Measurements from ENCODE around the gene AP4E1. TPM values are rescaled to one million over a fixed set of nuclear protein-coding genes. Genes with fewer than 3 reads are reported as not detected.
"Not testable (repeated sequence)": the region's sequence is repeated elsewhere in the genome, so short reads cannot be mapped to it uniquely, and the experiment has no call there.

AP4E1 gene
- total RNA-seq, 2 donors from 2014 or later: 5.4 to 11.9 TPM

GRCh38 chr15:50889589-50889988 is 18.9 kb upstream of the AP4E1 start:
- ATAC-seq (ENCODE audit: insufficient number of reproducible peaks, low FRiP score, low read depth): no peak
- TF ChIP-seq CTCF (IDR thresholded peaks at IDR 0.05): no peak

GRCh38 chr15:50890751-50891150 is 17.7 kb upstream of the AP4E1 start:
- ATAC-seq (ENCODE audit: insufficient number of reproducible peaks, low FRiP score, low read depth): no peak
- Histone ChIP-seq H3K27ac (no peak overlapping the region), H3K4me1 (ENCODE audit: control insufficient read depth in 1 of 2, low read depth in 2 of 2) (peaks cover 0 to 9% of the 10 kb centered on the region in 2 donors), H3K9me3 (no peaks in the 10 kb centered on the region), H3K27me3 (replicated peaks; ENCODE audit: insufficient read depth) (no peaks in the 10 kb centered on the region), H3K36me3 (no peaks in the 10 kb centered on the region), H3K4me3 (no peak overlapping the region)
- TF ChIP-seq CTCF (IDR thresholded peaks at IDR 0.05): no peak
- no peak for DNase-seq (ENCODE audit: low spot score)

More at GRCh38 chr15:50889589-50889988, 18.9 kb upstream of the AP4E1 start:
- Histone ChIP-seq H3K9me3 (no peaks in the 10 kb centered on the region), H3K36me3 (no peaks in the 10 kb centered on the region), H3K27ac (no peak overlapping the region), H3K4me1 (ENCODE audit: control insufficient read depth in 1 of 2, low read depth in 2 of 2) (peaks cover 4 to 20% of the 10 kb centered on the region in 2 donors), H3K27me3 (replicated peaks; ENCODE audit: insufficient read depth) (no peaks in the 10 kb centered on the region), H3K4me3 (no peak overlapping the region)
- no peak for DNase-seq (ENCODE audit: low spot score)

DNA sequence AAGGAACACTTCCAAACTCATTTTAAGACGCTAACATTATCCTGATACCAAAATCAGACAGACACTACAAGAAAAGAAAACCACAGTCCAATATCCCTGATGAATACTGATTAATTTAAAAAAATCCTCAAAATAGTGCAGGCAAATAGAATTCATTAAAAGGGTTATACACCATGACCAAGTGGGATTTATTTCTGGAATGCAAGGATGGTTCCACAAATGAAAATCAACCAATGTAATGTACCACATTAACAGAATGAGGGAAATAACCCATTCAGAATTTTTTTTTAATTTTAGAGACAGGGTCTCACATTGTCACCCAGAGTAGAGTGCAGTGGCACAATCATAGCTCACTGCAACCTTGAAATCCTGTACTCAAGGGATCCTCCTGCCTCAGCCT is 17.3 kb upstream of the AP4E1 start:
- ATAC-seq (ENCODE audit: insufficient number of reproducible peaks, low FRiP score, low read depth): no peak
- peaks cover 0 to 7% of the 10 kb centered on the region in 2 donors for H3K4me1 ChIP-seq (ENCODE audit: control insufficient read depth in 1 of 2, low read depth in 2 of 2)
- H3K36me3 ChIP-seq: no peaks in the 10 kb centered on the region
- H3K27ac ChIP-seq: no peak overlapping the region
- no peak for DNase-seq (ENCODE audit: low spot score)
- H3K9me3 ChIP-seq: no peaks in the 10 kb centered on the region
- H3K4me3 ChIP-seq: no peak overlapping the region
- TF ChIP-seq CTCF (IDR thresholded peaks at IDR 0.05): no peak
- H3K27me3 ChIP-seq (replicated peaks; ENCODE audit: insufficient read depth): no peaks in the 10 kb centered on the region

GRCh38 chr15:50893976-50894375 is 14.5 kb upstream of the AP4E1 start:
- Histone ChIP-seq H3K9me3 (no peaks in the 10 kb centered on the region), H3K4me1 (ENCODE audit: control insufficient read depth in 1 of 2, low read depth in 2 of 2) (no peaks in the 10 kb centered on the region), H3K4me3 (no peak overlapping the region), H3K27me3 (replicated peaks; ENCODE audit: insufficient read depth) (no peaks in the 10 kb centered on the region), H3K27ac (no peak overlapping the region), H3K36me3 (no peaks in the 10 kb centered on the region)
- no peak for ATAC-seq (ENCODE audit: insufficient number of reproducible peaks, low FRiP score, low read depth)
- no peak for TF ChIP-seq CTCF (IDR thresholded peaks at IDR 0.05)
- no peak for DNase-seq (ENCODE audit: low spot score)

DNA sequence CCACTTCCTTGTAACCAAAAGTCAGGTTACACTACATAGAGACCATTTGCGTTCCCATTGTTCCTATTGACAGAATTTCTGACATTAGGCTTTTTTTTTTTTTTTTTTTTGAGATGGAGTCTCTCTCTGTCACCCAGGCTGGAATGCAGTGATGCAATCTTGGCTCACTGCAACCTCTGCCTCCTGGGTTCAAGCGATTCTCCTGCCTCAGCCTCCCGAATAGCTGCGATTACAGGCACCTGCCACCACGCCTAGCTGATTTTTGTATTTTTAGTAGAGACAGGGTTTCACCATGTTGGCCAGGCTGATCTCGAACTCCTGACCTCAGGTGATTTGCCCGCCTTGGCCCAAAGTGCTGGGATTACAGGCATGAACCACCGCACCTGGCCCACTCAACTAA is 7.1 kb upstream of the AP4E1 start:
- H3K27ac ChIP-seq; H3K4me1 ChIP-seq (ENCODE audit: control insufficient read depth in 1 of 2, low read depth in 2 of 2); ATAC-seq (ENCODE audit: insufficient number of reproducible peaks, low FRiP score, low read depth); DNase-seq (ENCODE audit: low spot score); H3K27me3 ChIP-seq (replicated peaks; ENCODE audit: insufficient read depth); H3K36me3 ChIP-seq; H3K4me3 ChIP-seq; H3K9me3 ChIP-seq: not testable (repeated sequence)

- TF ChIP-seq CTCF (IDR thresholded peaks at IDR 0.05): no peak
- DNase-seq (ENCODE audit: low spot score) (no peak), ATAC-seq (ENCODE audit: insufficient number of reproducible peaks, low FRiP score, low read depth) (no peak)
- Histone ChIP-seq H3K9me3 (no peaks in the 10 kb centered on the region), H3K36me3 (no peaks in the 10 kb centered on the region), H3K4me1 (ENCODE audit: control insufficient read depth in 1 of 2, low read depth in 2 of 2) (no peaks in the 10 kb centered on the region), H3K27ac (no peak overlapping the region), H3K4me3 (no peak overlapping the region), H3K27me3 (replicated peaks; ENCODE audit: insufficient read depth) (no peaks in the 10 kb centered on the region)
Measured at GRCh38 chr15:50904211-50904610, 4.3 kb upstream of the AP4E1 start.

Data from thoracic aorta (tissue), 2 donors.